ENCODE data around the gene ZNF830.

GRCh38 chr17:34991606-34992005, 30.3 kb downstream of the ZNF830 start:
- TF ChIP-seq ZNF384 (IDR thresholded peaks at IDR 0.05; ENCODE audit: borderline replicate concordance, low read depth, low read length) (no peak), CTCF (IDR thresholded peaks at IDR 0.05 in 2 of 3, conservative IDR thresholded peaks at IDR 0.05 in 1 of 3; ENCODE audit: control insufficient read depth in 2 of 3, extremely low read depth in 1 of 3, insufficient read depth in 1 of 3, low read depth in 3 of 3, low read length in 3 of 3) (no peak), SMC3 (IDR thresholded peaks at IDR 0.05; ENCODE audit: borderline replicate concordance, low read length) (no peak), CBFB (IDR thresholded peaks at IDR 0.05; ENCODE audit: low read depth) (no peak)
- TF ChIP-seq, protein P1, sequence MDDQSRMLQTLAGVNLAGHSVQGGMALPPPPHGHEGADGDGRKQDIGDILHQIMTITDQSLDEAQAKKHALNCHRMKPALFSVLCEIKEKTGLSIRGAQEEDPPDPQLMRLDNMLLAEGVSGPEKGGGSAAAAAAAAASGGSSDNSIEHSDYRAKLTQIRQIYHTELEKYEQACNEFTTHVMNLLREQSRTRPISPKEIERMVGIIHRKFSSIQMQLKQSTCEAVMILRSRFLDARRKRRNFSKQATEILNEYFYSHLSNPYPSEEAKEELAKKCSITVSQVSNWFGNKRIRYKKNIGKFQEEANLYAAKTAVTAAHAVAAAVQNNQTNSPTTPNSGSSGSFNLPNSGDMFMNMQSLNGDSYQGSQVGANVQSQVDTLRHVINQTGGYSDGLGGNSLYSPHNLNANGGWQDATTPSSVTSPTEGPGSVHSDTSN (IDR thresholded peaks at IDR 0.05; ENCODE audit: insufficient replicate concordance, low read depth, low read length): no peak
